Right atrium auricular region (tissue), 2 donors: ENCODE results near the gene ADCY3. TPM values are rescaled to one million over a fixed set of nuclear protein-coding genes. Genes with fewer than 3 reads are reported as not detected.

Experiments
- DNase-seq: peaks from one replicate; pipeline ENCODE4 v3.0.0-alpha.2; 2019; ENCODE audit warnings: low spot score
- H3K27ac ChIP-seq, 2 donors: fragments of 200-600 bp; sonication (generic); 1 replicate in 1 of 2; 2 replicates in 1 of 2; pipeline ENCODE4 v1.5.1; 2016 to 2019
- H3K27me3 ChIP-seq, 2 donors: fragments of 200-600 bp; sonication (generic); one replicate each; pipeline versions ENCODE4 v1.5.1 to v1.6.0; 2017 to 2019
- H3K36me3 ChIP-seq: fragments of 200-600 bp; sonication (generic); one replicate; pipeline ENCODE4 v1.5.1; 2016
- H3K4me1 ChIP-seq, 2 donors: fragments of 200-600 bp; sonication (generic); one replicate each; pipeline versions ENCODE4 v1.5.1 to v1.6.0; 2017 to 2019
- H3K4me3 ChIP-seq, 2 donors: fragments of 200-600 bp; sonication (generic); 1 replicate in 1 of 2; 2 replicates in 1 of 2; pipeline ENCODE4 v1.5.1; 2017 to 2019; ENCODE audit warnings: mild to moderate bottlenecking in 1 of 2, moderate library complexity in 1 of 2
- H3K9me3 ChIP-seq, 2 donors: fragments of 200-600 bp; sonication (generic); one replicate each; pipeline ENCODE4 v1.5.1; 2019
- CTCF ChIP-seq, 2 donors: fragments of 200-600 bp; sonication (generic); IDR thresholded peaks; one replicate each; pipeline ENCODE4 v1.5.1; 2019; ENCODE audit warnings: antibody characterized with exemption in 2 of 2
- total RNA-seq, 2 donors: library from RNA; depleted of rRNA; stranded (reverse); fragments of >200 nt; gene quantifications; one replicate each; pipeline ENCODE4 v1.1.0, GENCODE V29; 2016

The ADCY3 gene
- total RNA-seq, 2 donors from 2014 or later: 14.1 to 28.4 TPM

- H3K27ac ChIP-seq: peak overlapping the region; percentile 74 to 75
- no peaks in the 10 kb centered on the region for H3K36me3 ChIP-seq
- DNase-seq: peak; percentile 91
- H3K27me3 ChIP-seq: no peaks in the 10 kb centered on the region
- no peak for TF ChIP-seq CTCF (IDR thresholded peaks at IDR 0.05)
- H3K9me3 ChIP-seq: no peaks in the 10 kb centered on the region
- peaks cover 0 to 29% of the 10 kb centered on the region in 2 donors for H3K4me1 ChIP-seq
- H3K4me3 ChIP-seq: no peak overlapping the region
These were observed 46.0 kb downstream of the ADCY3 start for GRCh38 chr2:24874035-24874434.

- TF ChIP-seq CTCF (IDR thresholded peaks at IDR 0.05): no peak
- H3K27ac ChIP-seq: peak overlapping the region; percentile 74 to 75
- no peaks in the 10 kb centered on the region for H3K36me3 ChIP-seq
- peak; percentile 70 for DNase-seq
- H3K4me1 ChIP-seq: peaks cover 0 to 29% of the 10 kb centered on the region in 2 donors
- no peaks in the 10 kb centered on the region for H3K27me3 ChIP-seq
- H3K9me3 ChIP-seq: no peaks in the 10 kb centered on the region
- H3K4me3 ChIP-seq: no peak overlapping the region
These were observed 46.4 kb downstream of the ADCY3 start for GRCh38 chr2:24873619-24874018.

GRCh38 chr2:24872344-24873115 lies 47.5 kb downstream of the ADCY3 start:
- H3K27me3 ChIP-seq: no peaks in the 10 kb centered on the region
- peak overlapping the region; percentile 60 to 75 for H3K27ac ChIP-seq
- no peak overlapping the region for H3K4me3 ChIP-seq
- H3K4me1 ChIP-seq: peaks cover 0 to 29% of the 10 kb centered on the region in 2 donors
- no peaks in the 10 kb centered on the region for H3K36me3 ChIP-seq
- TF ChIP-seq CTCF (IDR thresholded peaks at IDR 0.05): no peak
- DNase-seq: no peak
- H3K9me3 ChIP-seq: no peaks in the 10 kb centered on the region

GRCh38 chr2:24871852-24872333 lies 48.1 kb downstream of the ADCY3 start:
- no peak for TF ChIP-seq CTCF (IDR thresholded peaks at IDR 0.05)
- Histone ChIP-seq H3K27me3 (no peaks in the 10 kb centered on the region), H3K27ac (peak overlapping the region; percentile 60 to 75), H3K4me1 (peaks cover 0 to 29% of the 10 kb centered on the region in 2 donors), H3K9me3 (no peaks in the 10 kb centered on the region), H3K4me3 (no peak overlapping the region), H3K36me3 (no peaks in the 10 kb centered on the region)
- DNase-seq: no peak

DNA sequence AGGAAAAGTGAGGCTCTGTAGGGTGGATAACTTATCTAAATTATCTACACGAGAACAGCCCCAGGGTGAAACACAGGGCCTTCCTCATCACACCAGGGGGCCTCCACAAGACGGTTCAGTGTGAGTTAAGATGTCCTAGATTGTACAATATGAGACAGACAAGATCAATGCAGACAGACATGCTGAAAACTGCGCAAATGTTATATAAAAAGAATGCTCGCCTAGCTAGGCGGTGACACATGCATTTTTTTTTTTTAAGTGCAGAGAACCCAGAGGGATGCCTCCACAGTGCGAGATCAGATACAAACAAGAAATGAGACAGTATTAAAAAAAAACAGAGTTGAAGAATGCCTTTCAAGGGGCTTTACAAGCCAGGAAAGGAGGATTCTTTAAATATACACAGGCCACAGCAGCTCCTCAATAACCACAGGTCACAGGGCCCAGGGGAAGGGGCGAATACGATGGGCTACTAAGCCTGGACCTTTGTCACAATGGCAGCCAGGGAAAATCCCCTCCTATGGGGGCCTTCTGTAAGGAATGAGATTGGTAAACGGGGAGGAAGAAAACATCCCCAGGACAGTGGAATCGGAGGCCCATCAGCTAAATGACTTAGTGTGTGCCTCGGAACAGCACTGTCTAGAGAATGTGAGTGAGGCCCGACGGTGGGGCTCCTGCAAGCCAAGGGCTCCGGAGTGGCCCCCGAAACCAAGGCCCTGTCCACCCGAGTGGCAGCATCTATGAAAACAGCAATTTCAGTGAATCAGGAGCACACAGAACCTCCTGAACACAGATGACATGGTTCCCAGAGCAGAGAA lies 48.9 kb downstream of the ADCY3 start:
- Histone ChIP-seq H3K9me3 (no peaks in the 10 kb centered on the region), H3K27ac (peak overlapping the region; percentile 60 to 75), H3K36me3 (no peaks in the 10 kb centered on the region), H3K4me3 (no peak overlapping the region), H3K4me1 (peaks cover 0 to 29% of the 10 kb centered on the region in 2 donors), H3K27me3 (no peaks in the 10 kb centered on the region)
- no peak for TF ChIP-seq CTCF (IDR thresholded peaks at IDR 0.05)
- DNase-seq: no peak
